GM12878 (cell line): ENCODE measurements around the gene ENTREP3. TPM values are rescaled to one million over a fixed set of nuclear protein-coding genes. Genes with fewer than 3 reads are reported as not detected.

Source experiments
- ATAC-seq: fragments of 200-7000 bp; cut with Tn5 transposase; 3 replicates; pipeline ENCODE4 v1.9.1; 2020; ENCODE audit warnings: mild to moderate bottlenecking, moderate library complexity
- BruUV-seq: library from RNA; stranded (reverse); fragments of 400-500 nt; replicated peaks from 2 replicates; lab custom pipeline; 2021; lab: Mats Ljungman, UMichigan
- CTCF ChIA-PET: fragments of 300-600 bp; sonication (Branson Sonifier 250); formaldehyde crosslinking; extraction: SDS; loops from one replicate; lab custom pipeline; 2021; ENCODE audit warnings: inconsistent platforms; lab: Yijun Ruan, JAX
- POLR2A ChIA-PET: fragments of 350-600 bp; formaldehyde crosslinking; extraction: SDS; loops from one replicate; lab custom pipeline; 2021; ENCODE audit warnings: inconsistent platforms; lab: Charles Lee
- RAD21 ChIA-PET: fragments of 300-600 bp; sonication (Branson Sonifier 250); formaldehyde crosslinking; loops from one replicate; lab custom pipeline; 2023; ENCODE audit warnings: antibody characterized with exemption; ENCODE audit not compliant: unreplicated experiment; lab: Charles Lee
- SMC1A ChIA-PET: fragments of 300-600 bp; sonication (Branson Sonifier 250); formaldehyde crosslinking; loops from one replicate; lab custom pipeline; 2023; ENCODE audit not compliant: unreplicated experiment, uncharacterized antibody; lab: Charles Lee
- DNase-seq: peaks from one replicate; pipeline ENCODE4 v3.0.0-alpha.2; 2011; ENCODE audit warnings: low read depth, low spot score
- FAIRE-seq: peaks from 3 replicates; lab custom pipeline; 2011; peaks lifted over from hg19 to GRCh38; lab: Jason Lieb, UNC
- H2AFZ ChIP-seq: 2 replicates; pipeline ENCODE4 v1.6.0; 2011; ENCODE audit warnings: low read depth, low read length, control low read depth; ENCODE audit not compliant: control insufficient read depth
- H3K27ac ChIP-seq: 2 replicates; pipeline ENCODE4 v1.5.1; 2011; ENCODE audit warnings: control low read depth; ENCODE audit not compliant: control insufficient read depth, insufficient read depth
- H3K27me3 ChIP-seq, 2 experiments: replicated peaks in 1 of 2; 2 replicates each; pipeline versions ENCODE4 v1.6.0 to v1.6.1; 2011; ENCODE audit warnings: low read length in 1 of 2; ENCODE audit not compliant: control insufficient read depth in 2 of 2, insufficient read depth in 2 of 2
- H3K36me3 ChIP-seq, 2 experiments: 2 replicates each; pipeline ENCODE4 v1.5.1; 2011; ENCODE audit warnings: low read length in 1 of 2; ENCODE audit not compliant: control insufficient read depth in 2 of 2, insufficient read depth in 2 of 2
- H3K4me1 ChIP-seq: 2 replicates; pipeline ENCODE4 v1.6.1; 2011; ENCODE audit warnings: mild to moderate bottlenecking, low read length, moderate library complexity, mixed read lengths; ENCODE audit not compliant: control insufficient read depth, insufficient read depth
- H3K4me2 ChIP-seq: 2 replicates; pipeline ENCODE4 v1.6.0; 2011; ENCODE audit warnings: control low read depth; ENCODE audit not compliant: control insufficient read depth, insufficient read depth
- H3K4me3 ChIP-seq: fragments of 200-600 bp; sonication (generic); 2 replicates; pipeline ENCODE4 v1.5.1; 2016
- H3K79me2 ChIP-seq: 2 replicates; pipeline ENCODE4 v1.6.0; 2011; ENCODE audit warnings: low read length; ENCODE audit not compliant: control insufficient read depth, insufficient read depth
- H3K9ac ChIP-seq: 2 replicates; pipeline ENCODE4 v1.8.0; 2011; ENCODE audit warnings: low read length, control low read depth, mixed read lengths; ENCODE audit not compliant: control insufficient read depth, insufficient read depth
- H3K9me3 ChIP-seq: replicated peaks from 3 replicates; pipeline ENCODE4 v1.5.1; 2011; ENCODE audit warnings: mild to moderate bottlenecking, low read length; ENCODE audit not compliant: control insufficient read depth, insufficient read depth
- H4K20me1 ChIP-seq: 2 replicates; pipeline ENCODE4 v1.6.0; 2011; ENCODE audit not compliant: control insufficient read depth, insufficient read depth
- DPF2 ChIP-seq: fragments of 450-650 bp; IDR thresholded peaks from 2 replicates; pipeline ENCODE4 v1.6.1; 2017; ENCODE audit warnings: mild to moderate bottlenecking
- E2F4 ChIP-seq: IDR thresholded peaks from 2 replicates; pipeline ENCODE4 v1.6.1; 2012; ENCODE audit warnings: low read depth, low read length, improper control_type of control experiment
- IKZF2 ChIP-seq, 2 experiments: fragments of 450-650 bp; IDR thresholded peaks; 2 replicates each; pipeline ENCODE4 v1.6.1; 2017; ENCODE audit warnings: mild to moderate bottlenecking in 2 of 2, moderate library complexity in 2 of 2
- IRF3 ChIP-seq: fragments of 450-650 bp; IDR thresholded peaks from 2 replicates; pipeline ENCODE4 v1.6.1; 2014; ENCODE audit warnings: mild to moderate bottlenecking
- TARDBP ChIP-seq: IDR thresholded peaks from 2 replicates; pipeline ENCODE4 v1.6.1; 2016; ENCODE audit warnings: borderline replicate concordance
- TCF7 ChIP-seq: IDR thresholded peaks from 2 replicates; pipeline ENCODE4 v1.6.1; 2014; ENCODE audit warnings: antibody characterized with exemption, borderline replicate concordance
- ZNF622 ChIP-seq: fragments of 450-650 bp; IDR thresholded peaks from 2 replicates; pipeline ENCODE4 v1.6.1; 2017; ENCODE audit warnings: mild to moderate bottlenecking, inconsistent platforms
- ZZZ3 ChIP-seq: IDR thresholded peaks from 2 replicates; pipeline ENCODE4 v1.6.1; 2011; ENCODE audit warnings: low read depth; ENCODE audit not compliant: control insufficient read depth, insufficient read length
- WGBS: methylation state at CpG from one replicate; pipeline ENCODE4 v1.1.6; 2016; ENCODE audit warnings: low lambda C conversion rate; ENCODE audit not compliant: insufficient replicate concordance, insufficient coverage; ENCODE audit errors: missing lambda C conversion rate; 5-methylcytosine and 5-hydroxymethylcytosine counted together
- in situ Hi-C: fragments of 300-500 bp; cut with MboI; formaldehyde crosslinking; loops from 9 replicates; pipeline ENCODE4 v1.14.3; 2018; ENCODE audit warnings: mixed read lengths
- intact Hi-C: fragments of 100-400 bp; cut with micrococcal nuclease; formaldehyde crosslinking; loops from one replicate; pipeline ENCODE4 v1.14.2; 2022; ENCODE audit not compliant: unreplicated experiment
- polyA plus RNA-seq, 11 experiments: library from polyadenylated mRNA; depleted of rRNA in 4 of 11; unstranded in 6 of 11; stranded (reverse) in 5 of 11; fragments of >200 nt; fragmentation: Nextera tagmentation in 4 of 11; fragmentation: Illumina TruSeq in 1 of 11; extraction: Ambion mirVana in 4 of 11; extraction: Trizol in 1 of 11; gene quantifications; 1 replicate in 1 of 11; 2 replicates in 10 of 11; pipeline versions ENCODE4 v1.2.1 to v1.2.3, GENCODE V29; 2011 to 2016; ENCODE audit warnings: inconsistent platforms in 2 of 11, missing spikeins in 2 of 11, low read depth in 1 of 11
- total RNA-seq, 4 experiments: library from RNA; depleted of rRNA in 3 of 4; stranded (reverse); fragments of >200 nt in 3 of 4; fragmentation: Illumina TruSeq in 1 of 4; extraction: Trizol in 1 of 4; gene quantifications; 2 replicates each; pipeline versions ENCODE4 v1.2.1 to v1.2.3, GENCODE V29; 2013 to 2021

The ENTREP3 gene
- total and polyA plus RNA-seq, 10 of the 15 experiments (the other 5 are each of a cell fraction or from before 2014, with no cell fraction given): 1.7 to 31.8 (median 3.9) TPM

- Histone ChIP-seq H4K20me1 (no peaks in the 10 kb centered on the region), H3K9ac (no peak overlapping the region), H3K4me1 (no peaks in the 10 kb centered on the region; the same call in 1 of the 2 replicates), H3K27ac (no peak overlapping the region), H3K27me3 (no peaks in the 10 kb centered on the region), H3K4me3 (no peak overlapping the region), H3K9me3 (no peaks in the 10 kb centered on the region), H2AFZ (no peak overlapping the region), H3K4me2 (no peak overlapping the region), H3K36me3 (peaks cover 36 to 37% of the 10 kb centered on the region in 2 experiments), H3K79me2 (peaks cover 16% of the 10 kb centered on the region)
- no peak for TF ChIP-seq IKZF2 (IDR thresholded peaks at IDR 0.05)
- TF ChIP-seq ZZZ3: no peak
- TF ChIP-seq TCF7: no peak
- no peak for TF ChIP-seq ZNF622
- TF ChIP-seq E2F4: no peak
- no peak for TF ChIP-seq DPF2
- TF ChIP-seq TARDBP: no peak
- TF ChIP-seq IRF3: no peak
- WGBS: 98% methylated on average over 2 of the region's 2 CpGs
- SMC1A ChIA-PET: interaction anchor here (0.5 to 1.7 kb wide), 3 partner anchors 16 to 503 kb away, joined by 3 to 6 read pairs (median 3); no protein-coding TSS in a partner anchor
- RAD21 ChIA-PET: interaction anchor here (0.5 to 2.2 kb wide), 2 partner anchors 17 to 551 kb away, joined by 3 to 10 read pairs; no protein-coding TSS in a partner anchor
- BruUV-seq: no TSS peak
- FAIRE-seq (no peak), ATAC-seq (no peak), DNase-seq (no peak)
- POLR2A ChIA-PET: interaction anchor here (0.6 to 1.4 kb wide), 3 partner anchors 43 to 334 kb away, joined by 3 to 4 read pairs (median 3); no protein-coding TSS in a partner anchor
- in situ Hi-C loops (no loop called here), intact Hi-C loops (no loop called here)
- CTCF ChIA-PET: interaction anchor here (1.1 to 5.7 kb wide), 4 partner anchors 11 to 56 kb away, joined by 3 to 51 read pairs (median 3); partner anchors contain the start of gene FDPS
These were observed 12.1 kb upstream of the ENTREP3 start for GRCh38 chr1:155267373-155267772.
